A673 (cell line): ENCODE results near the gene MTX3. TPM values are rescaled to one million over a fixed set of nuclear protein-coding genes. Genes with fewer than 3 reads are reported as not detected.

Experiments used
- BruUV-seq: library from RNA; stranded (reverse); fragments of 400-500 nt; replicated peaks from 2 replicates; lab custom pipeline; 2021; lab: Mats Ljungman, UMichigan
- CTCF ChIA-PET: fragments of 300-600 bp; sonication (Branson Sonifier 250); formaldehyde crosslinking; loops from one replicate; lab custom pipeline; 2022; ENCODE audit warnings: antibody characterized with exemption; lab: Charles Lee
- POLR2A ChIA-PET: fragments of 300-600 bp; sonication (Branson Sonifier 250); formaldehyde crosslinking; loops from one replicate; lab custom pipeline; 2022; ENCODE audit warnings: antibody characterized with exemption; ENCODE audit not compliant: low non-redundant PET; lab: Charles Lee
- DNase-seq: peaks from one replicate; pipeline ENCODE4 v3.0.0-alpha.2; 2015; ENCODE audit warnings: low spot score
- H3K27ac ChIP-seq: fragments of 200-600 bp; sonication (generic); 2 replicates; pipeline ENCODE4 v1.5.1; 2016; ENCODE audit warnings: mixed run types, low read depth, mild to moderate bottlenecking, mixed read lengths, antibody characterized with exemption, low read length; ENCODE audit not compliant: poor library complexity, severe bottlenecking
- H3K27me3 ChIP-seq: fragments of 200-600 bp; sonication (generic); replicated peaks from 2 replicates; pipeline ENCODE4 v1.6.1; 2017; ENCODE audit warnings: mixed run types, low read depth, mild to moderate bottlenecking, mixed read lengths, antibody characterized with exemption, low read length; ENCODE audit not compliant: insufficient read depth, poor library complexity
- H3K36me3 ChIP-seq: fragments of 200-600 bp; sonication (generic); 2 replicates; pipeline ENCODE4 v1.6.1; 2016; ENCODE audit warnings: mixed run types, mild to moderate bottlenecking, mixed read lengths, antibody characterized with exemption, low read length; ENCODE audit not compliant: insufficient read depth, poor library complexity, severe bottlenecking
- H3K4me1 ChIP-seq: fragments of 200-600 bp; sonication (generic); 2 replicates; pipeline ENCODE4 v1.6.1; 2017; ENCODE audit warnings: mixed run types, mild to moderate bottlenecking, mixed read lengths, antibody characterized with exemption, low read length; ENCODE audit not compliant: insufficient read depth, poor library complexity, severe bottlenecking
- H3K4me3 ChIP-seq: fragments of 200-600 bp; sonication (generic); 2 replicates; pipeline ENCODE4 v1.5.1; 2016; ENCODE audit warnings: low read depth, mixed run types, mild to moderate bottlenecking, mixed read lengths, low read length; ENCODE audit not compliant: poor library complexity, severe bottlenecking
- H3K9me3 ChIP-seq: fragments of 200-600 bp; sonication (generic); 2 replicates; pipeline ENCODE4 v1.6.1; 2016; ENCODE audit warnings: mixed run types, low read depth, mild to moderate bottlenecking, mixed read lengths, antibody characterized with exemption, low read length; ENCODE audit not compliant: poor library complexity, severe bottlenecking
- EZH2 ChIP-seq: fragments of 200-600 bp; sonication (generic); IDR thresholded peaks from 2 replicates; pipeline ENCODE4 v1.6.1; 2017; ENCODE audit warnings: borderline replicate concordance, low read depth, mild to moderate bottlenecking, mixed read lengths, antibody characterized with exemption, low read length; ENCODE audit not compliant: poor library complexity, severe bottlenecking
- intact Hi-C: fragments of 100-400 bp; cut with micrococcal nuclease; formaldehyde crosslinking; loops from one replicate; pipeline ENCODE4 v1.10.0; 2022; ENCODE audit not compliant: unreplicated experiment
- total RNA-seq: library from RNA; stranded (reverse); gene quantifications from 2 replicates; pipeline ENCODE4 v1.2.3, GENCODE V29; 2021
- TF ChIP-seq, protein P1 (sequence below): fragments of 300-800, 200-600 bp; sonication (generic); conservative IDR thresholded peaks from 2 replicates; pipeline ENCODE4 v1.5.1; 2017; ENCODE audit warnings: low read depth, mild to moderate bottlenecking, antibody characterized with exemption, low read length, moderate library complexity, mixed read lengths

MTX3 gene
- total RNA-seq, 1 experiment from 2014 or later: 28.1 TPM

DNA sequence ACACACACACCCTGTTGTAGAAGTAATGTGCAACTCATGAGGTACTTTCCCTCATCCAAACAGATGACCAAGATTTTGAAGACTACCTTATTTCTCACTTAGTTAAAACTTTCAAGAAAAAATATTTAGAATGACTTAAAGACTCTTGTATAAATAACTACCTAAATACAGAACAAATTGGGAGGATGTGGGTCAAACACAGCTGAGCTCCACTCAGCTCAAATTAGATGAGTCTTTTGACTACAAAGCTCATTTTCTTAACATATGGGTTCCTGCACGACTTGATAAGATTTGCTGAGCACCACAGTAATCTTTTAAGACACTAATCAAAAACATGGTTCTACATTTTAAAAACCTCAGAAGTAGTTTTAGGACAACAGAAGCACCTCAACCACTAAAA is 8.9 kb downstream of the MTX3 start:
- Histone ChIP-seq H3K27me3 (no peaks in the 10 kb centered on the region), H3K4me3 (no peak overlapping the region), H3K36me3 (peaks cover 63% of the 10 kb centered on the region), H3K27ac (no peak overlapping the region), H3K9me3 (no peaks in the 10 kb centered on the region), H3K4me1 (no peaks in the 10 kb centered on the region)
- ChIA-PET CTCF (no interaction called here), POLR2A (no interaction called here)
- intact Hi-C loops: no loop called here
- no TSS peak for BruUV-seq
- TF ChIP-seq EZH2: no peak
- TF ChIP-seq, protein P1, sequence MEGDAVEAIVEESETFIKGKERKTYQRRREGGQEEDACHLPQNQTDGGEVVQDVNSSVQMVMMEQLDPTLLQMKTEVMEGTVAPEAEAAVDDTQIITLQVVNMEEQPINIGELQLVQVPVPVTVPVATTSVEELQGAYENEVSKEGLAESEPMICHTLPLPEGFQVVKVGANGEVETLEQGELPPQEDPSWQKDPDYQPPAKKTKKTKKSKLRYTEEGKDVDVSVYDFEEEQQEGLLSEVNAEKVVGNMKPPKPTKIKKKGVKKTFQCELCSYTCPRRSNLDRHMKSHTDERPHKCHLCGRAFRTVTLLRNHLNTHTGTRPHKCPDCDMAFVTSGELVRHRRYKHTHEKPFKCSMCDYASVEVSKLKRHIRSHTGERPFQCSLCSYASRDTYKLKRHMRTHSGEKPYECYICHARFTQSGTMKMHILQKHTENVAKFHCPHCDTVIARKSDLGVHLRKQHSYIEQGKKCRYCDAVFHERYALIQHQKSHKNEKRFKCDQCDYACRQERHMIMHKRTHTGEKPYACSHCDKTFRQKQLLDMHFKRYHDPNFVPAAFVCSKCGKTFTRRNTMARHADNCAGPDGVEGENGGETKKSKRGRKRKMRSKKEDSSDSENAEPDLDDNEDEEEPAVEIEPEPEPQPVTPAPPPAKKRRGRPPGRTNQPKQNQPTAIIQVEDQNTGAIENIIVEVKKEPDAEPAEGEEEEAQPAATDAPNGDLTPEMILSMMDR: no peak
- DNase-seq: no peak

DNA sequence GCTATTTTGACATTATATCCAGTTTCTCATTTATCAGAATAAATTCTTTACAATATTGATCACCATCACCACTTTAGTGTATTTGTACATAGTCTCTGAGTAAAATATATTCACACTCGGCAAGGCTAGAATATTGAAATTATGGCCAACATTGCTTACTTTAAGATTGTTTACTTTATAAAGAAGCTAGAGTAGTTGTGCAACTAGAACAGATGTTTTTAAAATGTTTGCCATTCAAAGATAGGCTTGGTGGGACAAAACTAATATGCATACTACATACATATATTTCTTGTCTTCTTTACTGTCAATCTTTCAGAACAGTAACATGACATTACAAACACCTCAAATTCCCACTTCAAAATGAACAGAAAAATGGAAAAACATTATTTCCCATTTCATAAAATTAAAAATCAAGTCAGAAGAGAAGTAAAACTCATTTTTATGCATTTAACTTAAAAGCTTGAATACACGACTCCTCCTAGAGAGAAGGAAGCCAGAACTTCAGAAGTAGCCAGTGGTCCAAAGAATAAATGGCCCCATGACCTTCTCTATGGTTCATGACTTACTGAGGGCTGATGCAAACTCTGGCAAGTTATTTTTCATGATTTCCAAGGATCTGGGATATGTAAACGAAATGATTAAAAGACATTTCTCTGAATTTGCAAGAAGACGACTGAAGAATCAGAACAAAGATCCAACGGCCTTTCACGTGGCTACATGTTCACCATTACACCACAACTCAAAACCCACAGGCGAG is 14.1 kb downstream of the MTX3 start:
- ChIA-PET CTCF (no interaction called here), POLR2A (no interaction called here)
- Histone ChIP-seq H3K27me3 (no peaks in the 10 kb centered on the region), H3K4me1 (no peaks in the 10 kb centered on the region), H3K36me3 (peaks cover 22% of the 10 kb centered on the region), H3K9me3 (no peaks in the 10 kb centered on the region), H3K27ac (no peak overlapping the region), H3K4me3 (no peak overlapping the region)
- DNase-seq: no peak
- no TSS peak for BruUV-seq
- TF ChIP-seq, protein P1: no peak
- TF ChIP-seq EZH2: no peak
- intact Hi-C loops: no loop called here

DNA sequence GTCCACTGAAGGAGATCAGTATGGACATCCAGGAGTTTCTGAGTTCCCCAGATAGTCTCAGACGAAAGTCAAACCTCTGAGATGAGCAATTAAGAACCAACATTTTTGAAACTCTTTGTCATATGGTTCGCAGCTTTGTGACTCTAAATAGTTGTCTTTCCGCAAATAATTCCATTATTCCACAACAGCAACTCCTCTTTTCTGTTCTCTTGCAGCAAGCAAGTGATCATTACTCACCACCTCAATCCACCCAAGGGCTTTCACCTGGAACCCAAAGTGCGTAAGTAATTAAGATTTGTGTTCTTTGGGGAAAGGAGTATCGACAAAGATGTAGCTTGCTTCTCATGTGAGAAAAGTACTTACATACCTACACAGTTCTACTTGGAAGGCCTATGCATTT is 15.6 kb downstream of the MTX3 start:
- no peaks in the 10 kb centered on the region for H3K27me3 ChIP-seq
- intact Hi-C loops: no loop called here
- no peaks in the 10 kb centered on the region for H3K4me1 ChIP-seq
- no peak overlapping the region for H3K4me3 ChIP-seq
- BruUV-seq: no TSS peak
- ChIA-PET POLR2A (interaction anchor here (0.7 kb wide), 1 partner anchor 280 kb away, joined by 3 read pairs; no protein-coding TSS in a partner anchor), CTCF (no interaction called here)
- H3K36me3 ChIP-seq: peaks cover 18% of the 10 kb centered on the region
- no peak overlapping the region for H3K27ac ChIP-seq
- DNase-seq: no peak
- no peak for TF ChIP-seq EZH2
- TF ChIP-seq, protein P1: no peak
- H3K9me3 ChIP-seq: no peaks in the 10 kb centered on the region
